Calu3 (cell line): Measurements from ENCODE around the gene PLA2G2C. TPM values are rescaled to one million over a fixed set of nuclear protein-coding genes. Genes with fewer than 3 reads are reported as not detected.

Experiments used
- BruUV-seq: library from RNA; stranded (reverse); fragments of 400-500 nt; replicated peaks from 2 replicates; lab custom pipeline; 2021; lab: Mats Ljungman, UMichigan
- CTCF ChIA-PET: fragments of 300-600 bp; sonication (Branson Sonifier 250); formaldehyde crosslinking; loops from one replicate; lab custom pipeline; 2022; ENCODE audit warnings: antibody characterized with exemption; lab: Charles Lee
- DNase-seq: peaks from one replicate; pipeline ENCODE4 v3.0.0; 2022
- H3K27ac Mint-ChIP-seq: one replicate; pipeline ENCODE4 v1.8.0; 2022; ENCODE audit warnings: mixed read lengths; ENCODE audit not compliant: unreplicated experiment
- H3K27me3 Mint-ChIP-seq: one replicate; pipeline ENCODE4 v1.8.0; 2022; ENCODE audit warnings: mixed read lengths; ENCODE audit not compliant: unreplicated experiment
- H3K36me3 Mint-ChIP-seq: one replicate; pipeline ENCODE4 v1.8.0; 2022; ENCODE audit warnings: mild to moderate bottlenecking, moderate library complexity, mixed read lengths; ENCODE audit not compliant: insufficient read depth, unreplicated experiment
- H3K4me1 Mint-ChIP-seq: one replicate; pipeline ENCODE4 v1.8.0; 2022; ENCODE audit warnings: mild to moderate bottlenecking, low read depth, mixed read lengths; ENCODE audit not compliant: unreplicated experiment
- H3K4me3 Mint-ChIP-seq: one replicate; pipeline ENCODE4 v1.8.0; 2022; ENCODE audit warnings: mild to moderate bottlenecking, low read depth, moderate library complexity, mixed read lengths; ENCODE audit not compliant: unreplicated experiment
- H3K9me3 Mint-ChIP-seq: one replicate; pipeline ENCODE4 v1.8.0; 2022; ENCODE audit warnings: low read depth, mixed read lengths; ENCODE audit not compliant: unreplicated experiment
- intact Hi-C: fragments of 100-400 bp; cut with micrococcal nuclease; formaldehyde crosslinking; loops from one replicate; pipeline ENCODE4 v1.10.0; 2022; ENCODE audit not compliant: unreplicated experiment
- total RNA-seq: library from RNA; stranded (reverse); gene quantifications from 2 replicates; pipeline ENCODE4 v1.2.3, GENCODE V29; 2022
- TF ChIP-seq, protein P1 (sequence below): fragments of 200-600 bp; IDR thresholded peaks from one replicate; pipeline ENCODE4 v1.8.0; 2022; ENCODE audit warnings: antibody characterized with exemption; ENCODE audit not compliant: unreplicated experiment

Gene PLA2G2C
- total RNA-seq, 1 experiment from 2014 or later: not detected

DNA sequence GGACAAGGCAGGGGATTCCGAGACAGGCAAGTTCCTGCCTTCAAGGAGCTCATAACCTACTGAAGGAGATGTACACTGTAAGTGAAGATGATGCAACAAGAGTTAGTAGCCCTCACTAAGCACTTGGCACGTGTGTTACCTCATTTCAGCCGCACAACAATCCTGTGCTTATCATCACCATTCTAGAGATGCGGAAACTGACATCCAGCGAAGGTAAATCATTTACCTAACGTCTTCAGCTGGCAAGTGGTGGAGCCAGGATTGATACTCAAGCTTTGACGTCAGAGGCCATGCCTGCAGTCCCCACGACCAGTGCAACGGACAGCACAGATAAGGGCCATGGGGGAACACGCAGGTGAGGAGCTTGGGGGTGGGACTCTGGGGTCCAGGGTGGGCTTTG, 3.3 kb downstream of the PLA2G2C start:
- Mint-ChIP-seq H3K4me3 (no peak overlapping the region), H3K36me3 (peaks cover 4% of the 10 kb centered on the region), H3K27me3 (peaks cover 62% of the 10 kb centered on the region), H3K9me3 (peaks cover 3% of the 10 kb centered on the region), H3K4me1 (no peaks in the 10 kb centered on the region), H3K27ac (no peak overlapping the region)
- no peak for DNase-seq
- TF ChIP-seq, protein P1, sequence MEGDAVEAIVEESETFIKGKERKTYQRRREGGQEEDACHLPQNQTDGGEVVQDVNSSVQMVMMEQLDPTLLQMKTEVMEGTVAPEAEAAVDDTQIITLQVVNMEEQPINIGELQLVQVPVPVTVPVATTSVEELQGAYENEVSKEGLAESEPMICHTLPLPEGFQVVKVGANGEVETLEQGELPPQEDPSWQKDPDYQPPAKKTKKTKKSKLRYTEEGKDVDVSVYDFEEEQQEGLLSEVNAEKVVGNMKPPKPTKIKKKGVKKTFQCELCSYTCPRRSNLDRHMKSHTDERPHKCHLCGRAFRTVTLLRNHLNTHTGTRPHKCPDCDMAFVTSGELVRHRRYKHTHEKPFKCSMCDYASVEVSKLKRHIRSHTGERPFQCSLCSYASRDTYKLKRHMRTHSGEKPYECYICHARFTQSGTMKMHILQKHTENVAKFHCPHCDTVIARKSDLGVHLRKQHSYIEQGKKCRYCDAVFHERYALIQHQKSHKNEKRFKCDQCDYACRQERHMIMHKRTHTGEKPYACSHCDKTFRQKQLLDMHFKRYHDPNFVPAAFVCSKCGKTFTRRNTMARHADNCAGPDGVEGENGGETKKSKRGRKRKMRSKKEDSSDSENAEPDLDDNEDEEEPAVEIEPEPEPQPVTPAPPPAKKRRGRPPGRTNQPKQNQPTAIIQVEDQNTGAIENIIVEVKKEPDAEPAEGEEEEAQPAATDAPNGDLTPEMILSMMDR: no peak
- CTCF ChIA-PET: no interaction called here
- BruUV-seq: no TSS peak
- intact Hi-C loops: no loop called here

DNA sequence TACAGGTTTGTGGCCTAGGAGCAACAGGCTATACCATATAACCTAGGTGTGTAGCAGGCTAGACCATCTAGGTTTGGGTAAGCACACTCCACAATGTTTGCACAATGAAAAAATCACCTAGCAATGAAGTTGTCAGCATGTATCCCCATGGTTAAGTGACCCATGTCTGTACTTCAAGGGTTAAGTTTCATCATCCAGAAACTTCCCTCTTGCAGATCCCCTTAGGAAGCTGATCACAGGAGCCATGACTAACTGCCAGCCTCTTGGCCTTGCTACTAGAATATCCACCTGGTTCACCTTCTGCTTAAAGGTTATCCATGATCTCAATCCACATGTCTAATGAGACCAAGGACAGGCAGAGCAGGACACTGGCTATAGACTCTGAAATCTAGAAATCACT, 3.9 kb downstream of the PLA2G2C start:
- intact Hi-C loops: no loop called here
- peaks cover 3% of the 10 kb centered on the region for H3K9me3 Mint-ChIP-seq
- H3K4me3 Mint-ChIP-seq: no peak overlapping the region
- TF ChIP-seq, protein P1: no peak
- CTCF ChIA-PET: no interaction called here
- peaks cover 56% of the 10 kb centered on the region for H3K27me3 Mint-ChIP-seq
- no peaks in the 10 kb centered on the region for H3K4me1 Mint-ChIP-seq
- no TSS peak for BruUV-seq
- H3K36me3 Mint-ChIP-seq: peaks cover 4% of the 10 kb centered on the region
- no peak for DNase-seq
- no peak overlapping the region for H3K27ac Mint-ChIP-seq

DNA sequence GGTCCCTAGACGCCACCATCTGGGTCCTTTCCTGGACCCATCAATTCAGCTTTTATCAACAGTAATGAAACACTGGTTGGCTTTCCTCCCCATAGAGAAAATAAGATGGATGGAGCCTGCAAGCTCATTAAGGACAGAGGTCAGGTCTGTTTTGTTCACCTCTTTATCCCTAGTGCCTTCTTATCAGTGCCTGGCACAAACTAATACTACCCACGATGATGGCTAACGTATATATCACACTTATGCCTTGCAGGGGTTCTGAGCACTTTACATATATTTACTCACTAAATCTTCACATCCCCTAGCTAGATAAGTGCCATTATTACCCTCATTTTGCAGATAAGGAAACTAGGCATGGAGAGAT, 5.5 kb downstream of the PLA2G2C start:
- CTCF ChIA-PET: interaction anchor here (1.3 kb wide), 1 partner anchor 10 kb away, joined by 3 read pairs; no protein-coding TSS in a partner anchor
- H3K36me3 Mint-ChIP-seq: peaks cover 4% of the 10 kb centered on the region
- intact Hi-C loops: no loop called here
- BruUV-seq: no TSS peak
- H3K27ac Mint-ChIP-seq: no peak overlapping the region
- peaks cover 41% of the 10 kb centered on the region for H3K27me3 Mint-ChIP-seq
- DNase-seq: no peak
- no peak overlapping the region for H3K4me3 Mint-ChIP-seq
- H3K4me1 Mint-ChIP-seq: no peaks in the 10 kb centered on the region
- TF ChIP-seq, protein P1: no peak
- peaks cover 3% of the 10 kb centered on the region for H3K9me3 Mint-ChIP-seq

DNA sequence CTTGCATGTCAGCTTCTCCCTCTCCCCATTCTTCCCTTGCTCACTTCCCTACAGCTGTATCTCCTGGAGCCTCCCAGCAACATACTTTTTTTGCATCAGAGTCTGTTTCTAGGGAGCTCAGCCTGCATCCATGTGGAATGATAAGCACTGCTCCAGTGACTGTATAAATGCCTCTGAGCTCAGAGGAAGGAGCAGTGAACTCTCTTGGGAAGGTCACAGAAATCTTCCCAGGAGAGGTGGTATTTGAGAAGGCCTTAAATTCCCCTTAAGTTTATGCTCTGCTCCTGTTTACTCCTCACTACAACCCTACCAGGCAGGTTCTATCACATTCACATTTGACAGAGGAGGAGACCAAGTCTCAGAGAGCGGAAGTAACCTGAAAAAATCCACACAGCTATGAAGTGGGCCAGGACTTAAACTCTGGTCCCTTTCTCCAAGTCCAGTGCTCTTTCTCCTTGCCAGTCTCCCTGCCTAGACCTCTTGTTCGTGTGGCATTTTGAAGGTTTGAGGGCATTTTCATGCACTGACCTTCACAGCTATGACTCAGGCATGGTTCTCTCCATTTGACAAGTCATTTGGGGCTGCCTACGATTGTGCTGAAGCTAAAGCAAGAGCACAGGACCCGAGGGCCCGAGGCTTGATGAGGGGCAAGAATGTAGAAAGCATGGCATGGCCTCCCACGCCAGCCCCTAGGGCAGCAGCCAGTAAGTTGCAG, 6.0 kb downstream of the PLA2G2C start:
- CTCF ChIA-PET: interaction anchor here (0.7 to 1.3 kb wide), 2 partner anchors 9 to 19 kb away, joined by 3 read pairs; no protein-coding TSS in a partner anchor
- H3K27ac Mint-ChIP-seq: no peak overlapping the region
- peaks cover 4% of the 10 kb centered on the region for H3K36me3 Mint-ChIP-seq
- TF ChIP-seq, protein P1: no peak
- BruUV-seq: no TSS peak
- H3K9me3 Mint-ChIP-seq: peaks cover 3% of the 10 kb centered on the region
- intact Hi-C loops: no loop called here
- DNase-seq: no peak
- peaks cover 36% of the 10 kb centered on the region for H3K27me3 Mint-ChIP-seq
- no peaks in the 10 kb centered on the region for H3K4me1 Mint-ChIP-seq
- no peak overlapping the region for H3K4me3 Mint-ChIP-seq
